ENCODE data around the gene PLXDC1.

Gene PLXDC1

GRCh38 chr17:39090400-39090799, 61.0 kb downstream of the PLXDC1 start:
- Mint-ChIP-seq H3K9me3 (no peaks in the 10 kb centered on the region), H3K4me1 (peaks cover 21% of the 10 kb centered on the region), H3K27ac (peak overlapping the region in 1 of 3 experiments; percentile 18), H3K4me3 (no peak overlapping the region), H3K27me3 (ENCODE audit: low read depth) (peaks cover 18% of the 10 kb centered on the region), H3K36me3 (ENCODE audit: low read depth) (no peaks in the 10 kb centered on the region)
- no peak for TF ChIP-seq CTCF (IDR thresholded peaks at IDR 0.05; ENCODE audit: unreplicated experiment in 3 of 3)

- H3K27me3 Mint-ChIP-seq (ENCODE audit: low read depth), result peaks cover 29% of the 10 kb centered on the region
- H3K4me3 Mint-ChIP-seq, result peak overlapping the region in 1 of 3 experiments; percentile 8
- H3K9me3 Mint-ChIP-seq, result no peaks in the 10 kb centered on the region
- no peaks in the 10 kb centered on the region for H3K36me3 Mint-ChIP-seq (ENCODE audit: low read depth)
- TF ChIP-seq CTCF (IDR thresholded peaks at IDR 0.05; ENCODE audit: unreplicated experiment in 3 of 3), result no peak
- H3K27ac Mint-ChIP-seq, result peak overlapping the region; percentile 7 to 69 (median 27)
- H3K4me1 Mint-ChIP-seq, result peaks cover 44% of the 10 kb centered on the region
These were observed 66.9 kb downstream of the PLXDC1 start for GRCh38 chr17:39084558-39084957.

GRCh38 chr17:39083270-39083669, 68.2 kb downstream of the PLXDC1 start:
- no peak overlapping the region for H3K4me3 Mint-ChIP-seq
- H3K4me1 Mint-ChIP-seq, result peaks cover 49% of the 10 kb centered on the region
- TF ChIP-seq CTCF (IDR thresholded peaks at IDR 0.05; ENCODE audit: unreplicated experiment in 3 of 3), result no peak
- no peaks in the 10 kb centered on the region for H3K36me3 Mint-ChIP-seq (ENCODE audit: low read depth)
- H3K27me3 Mint-ChIP-seq (ENCODE audit: low read depth), result peaks cover 30% of the 10 kb centered on the region
- H3K9me3 Mint-ChIP-seq, result no peaks in the 10 kb centered on the region
- H3K27ac Mint-ChIP-seq, result peak overlapping the region; percentile 89 to 95 (median 91)

DNA sequence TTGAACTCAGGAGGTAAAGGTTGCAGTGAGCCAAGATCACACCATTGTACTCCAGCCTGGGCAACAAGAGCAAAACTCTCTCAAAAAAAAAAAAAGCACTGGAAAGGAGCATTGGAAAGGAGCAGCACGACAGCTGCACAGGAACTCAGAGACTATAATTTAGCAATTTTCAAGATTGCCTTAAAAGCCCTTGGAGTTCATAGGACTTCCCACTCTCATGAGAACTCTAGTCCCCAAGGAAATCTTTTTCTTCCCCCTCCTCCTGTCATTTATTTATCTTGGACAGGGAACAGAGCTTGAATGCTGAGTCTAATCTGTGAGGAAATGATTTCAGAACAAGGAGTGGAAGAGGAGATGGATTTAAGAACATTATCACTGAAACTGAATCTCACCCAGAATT, 69.0 kb downstream of the PLXDC1 start:
- Mint-ChIP-seq H3K27me3 (ENCODE audit: low read depth) (peaks cover 30% of the 10 kb centered on the region), H3K27ac (peak overlapping the region; percentile 87 to 95 (median 91)), H3K4me1 (peaks cover 49% of the 10 kb centered on the region), H3K36me3 (ENCODE audit: low read depth) (no peaks in the 10 kb centered on the region), H3K4me3 (no peak overlapping the region), H3K9me3 (no peaks in the 10 kb centered on the region)
- no peak for TF ChIP-seq CTCF (IDR thresholded peaks at IDR 0.05; ENCODE audit: unreplicated experiment in 3 of 3)

DNA sequence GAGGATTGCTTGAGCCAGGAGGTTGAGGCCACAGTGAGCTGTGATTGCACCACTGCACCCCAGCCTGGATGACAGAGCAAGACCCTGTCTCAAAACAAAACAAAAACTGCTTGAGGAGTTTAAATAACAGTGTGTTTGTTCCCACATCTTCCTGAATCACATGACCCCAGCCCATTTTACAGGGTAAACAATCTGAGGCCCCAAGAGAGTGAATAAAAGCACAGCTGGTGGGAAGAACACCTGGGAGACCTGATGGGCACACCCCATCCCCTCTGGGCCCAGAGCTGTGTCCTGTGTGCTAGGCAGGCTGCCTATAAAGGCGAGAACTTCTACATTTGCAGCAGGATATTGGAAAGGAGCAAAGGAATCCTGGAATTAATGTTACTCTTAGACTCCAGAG, 69.6 kb downstream of the PLXDC1 start:
- Mint-ChIP-seq H3K27me3 (ENCODE audit: low read depth) (peaks cover 33% of the 10 kb centered on the region), H3K4me1 (peaks cover 49% of the 10 kb centered on the region), H3K9me3 (no peaks in the 10 kb centered on the region), H3K27ac (peak overlapping the region; percentile 87 to 95 (median 91)), H3K4me3 (no peak overlapping the region), H3K36me3 (ENCODE audit: low read depth) (no peaks in the 10 kb centered on the region)
- no peak for TF ChIP-seq CTCF (IDR thresholded peaks at IDR 0.05; ENCODE audit: unreplicated experiment in 3 of 3)

- Mint-ChIP-seq H3K27ac (peak overlapping the region; percentile 74 to 86 (median 74)), H3K27me3 (ENCODE audit: low read depth) (peaks cover 28% of the 10 kb centered on the region), H3K36me3 (ENCODE audit: low read depth) (no peaks in the 10 kb centered on the region), H3K4me3 (peak overlapping the region in 2 of 3 experiments; percentile 14 to 44), H3K4me1 (peaks cover 49% of the 10 kb centered on the region), H3K9me3 (no peaks in the 10 kb centered on the region)
- TF ChIP-seq CTCF (IDR thresholded peaks at IDR 0.05; ENCODE audit: unreplicated experiment in 3 of 3), result no peak
These were observed 70.9 kb downstream of the PLXDC1 start for GRCh38 chr17:39080421-39081078.
